GM18870 (cell line): ENCODE data around the gene SLC22A23.

ENCODE experiments used
- ATAC-seq: cut with Tn5 transposase; IDR thresholded peaks from one replicate; pipeline ENCODE4 v1.9.1; 2021; ENCODE audit warnings: moderate library complexity; ENCODE audit not compliant: unreplicated experiment

SLC22A23 gene

DNA sequence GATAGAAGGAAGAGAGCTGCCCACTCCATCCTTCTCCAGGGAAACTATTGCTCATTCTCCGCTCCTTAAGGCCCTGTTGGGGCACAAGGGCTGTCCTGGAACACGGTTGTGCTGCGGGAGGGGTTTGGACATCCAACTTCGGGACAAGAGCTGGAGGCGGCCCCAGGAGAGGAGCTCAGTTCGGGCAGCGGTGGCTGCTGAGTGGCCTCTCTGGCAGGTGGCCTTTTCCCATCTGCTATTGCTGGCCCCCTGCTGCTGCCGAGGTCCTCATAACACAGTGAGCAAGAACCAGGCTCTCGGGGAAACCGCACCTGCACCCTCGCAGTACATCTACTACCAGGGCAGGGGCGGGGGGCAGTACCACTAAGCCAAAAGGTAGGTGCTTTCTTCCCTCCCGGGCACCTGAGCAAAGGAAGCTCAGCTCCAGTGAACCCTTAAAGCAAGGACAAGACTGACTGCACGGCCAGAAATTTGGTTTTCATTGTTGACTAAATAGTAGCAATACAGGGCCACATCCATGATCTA, 134.4 kb downstream of the SLC22A23 start:
- no peak for ATAC-seq

DNA sequence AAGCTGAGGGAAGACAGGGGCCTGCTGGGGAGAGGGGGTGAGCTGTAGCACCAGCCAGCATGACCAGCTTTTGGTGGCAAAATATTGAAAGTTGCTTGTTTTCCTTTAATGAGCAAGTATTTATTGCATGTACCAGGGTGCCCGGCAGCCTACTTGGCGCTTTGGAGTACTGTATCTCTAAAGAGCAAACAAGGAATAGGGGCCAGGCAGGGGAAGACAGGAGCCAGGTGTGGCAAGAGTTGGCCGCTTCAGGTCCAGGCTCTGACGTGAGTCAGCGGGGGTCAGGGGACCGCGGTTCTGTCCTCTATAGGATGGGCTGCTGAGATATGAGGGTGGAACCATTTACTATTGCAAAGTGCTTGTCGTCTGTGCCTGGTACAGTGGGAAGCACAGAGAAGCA, 135.0 kb downstream of the SLC22A23 start:
- ATAC-seq: no peak

DNA sequence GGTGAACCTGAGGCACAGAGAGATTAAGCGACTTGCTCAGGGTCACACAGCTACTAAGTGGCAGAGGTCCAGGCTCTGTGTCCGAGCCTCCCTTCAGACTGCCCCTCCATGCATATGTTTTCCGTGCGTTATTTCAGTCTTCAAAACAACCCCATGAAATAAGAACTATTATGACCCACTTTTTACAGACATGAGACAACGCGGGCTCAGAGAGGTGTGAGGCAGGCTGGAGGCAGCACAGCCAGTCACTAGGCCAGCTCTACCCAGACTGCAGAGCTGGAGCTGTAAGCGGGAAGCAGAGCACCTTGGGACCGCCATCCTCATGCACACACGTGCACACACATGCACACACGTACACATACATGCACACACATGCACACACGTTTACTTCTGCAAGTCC, 135.8 kb downstream of the SLC22A23 start:
- ATAC-seq: no peak

DNA sequence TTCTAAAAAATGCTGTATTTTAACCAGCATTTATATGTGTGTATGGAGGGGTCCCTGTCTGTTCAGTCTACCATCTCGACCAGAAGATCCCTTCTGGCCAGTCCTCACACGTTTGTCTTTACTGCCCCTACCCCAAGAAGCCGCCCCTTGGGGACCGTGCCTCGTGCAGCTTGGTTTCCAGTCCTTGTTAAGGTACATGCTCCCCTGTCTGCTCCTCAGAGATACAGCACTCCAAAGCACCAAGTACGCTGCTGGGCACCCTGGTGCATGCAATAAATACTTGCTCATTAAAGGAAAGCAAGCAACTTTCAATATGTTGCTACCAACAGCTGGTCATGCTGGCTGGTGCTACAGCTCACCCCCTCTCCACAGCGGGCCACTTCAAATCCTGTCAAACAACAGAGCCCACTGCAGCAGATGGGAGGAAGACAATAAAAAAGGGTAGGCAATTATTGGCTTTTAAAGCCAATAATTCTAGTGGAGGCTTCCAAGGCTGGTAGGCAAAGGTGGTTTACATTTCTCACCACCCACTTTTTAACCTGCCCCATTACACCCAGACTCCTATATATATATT, 136.5 kb downstream of the SLC22A23 start:
- no peak for ATAC-seq

DNA sequence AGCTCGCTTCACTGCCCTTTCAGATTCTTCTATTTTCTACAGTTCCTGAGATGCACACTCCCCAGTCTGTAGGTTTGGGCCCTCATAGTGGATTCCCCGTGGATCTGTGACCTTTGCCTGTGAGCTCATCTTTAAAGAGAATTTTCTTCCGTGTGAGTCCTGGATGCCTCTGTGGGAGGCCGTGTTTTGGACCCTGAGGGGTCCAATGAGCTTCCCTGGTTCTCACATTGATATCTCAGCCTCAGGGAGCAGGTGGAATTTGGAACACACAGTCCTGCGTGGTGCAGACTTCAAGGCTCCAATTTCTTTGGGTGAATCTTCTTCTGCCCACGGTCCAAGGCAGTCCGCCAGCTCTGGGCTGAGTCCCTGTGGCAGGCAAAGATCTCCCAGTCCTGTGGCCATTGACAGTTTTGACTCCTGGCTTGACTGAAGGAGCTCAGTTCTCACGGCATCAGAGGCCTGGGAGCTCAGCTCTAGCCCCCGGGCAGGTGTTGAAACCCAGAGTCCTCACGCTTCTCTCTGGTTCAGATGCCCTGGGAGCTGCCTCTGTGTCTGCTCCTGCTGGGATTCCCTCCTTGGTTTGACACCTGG, 137.1 kb downstream of the SLC22A23 start:
- ATAC-seq: no peak

DNA sequence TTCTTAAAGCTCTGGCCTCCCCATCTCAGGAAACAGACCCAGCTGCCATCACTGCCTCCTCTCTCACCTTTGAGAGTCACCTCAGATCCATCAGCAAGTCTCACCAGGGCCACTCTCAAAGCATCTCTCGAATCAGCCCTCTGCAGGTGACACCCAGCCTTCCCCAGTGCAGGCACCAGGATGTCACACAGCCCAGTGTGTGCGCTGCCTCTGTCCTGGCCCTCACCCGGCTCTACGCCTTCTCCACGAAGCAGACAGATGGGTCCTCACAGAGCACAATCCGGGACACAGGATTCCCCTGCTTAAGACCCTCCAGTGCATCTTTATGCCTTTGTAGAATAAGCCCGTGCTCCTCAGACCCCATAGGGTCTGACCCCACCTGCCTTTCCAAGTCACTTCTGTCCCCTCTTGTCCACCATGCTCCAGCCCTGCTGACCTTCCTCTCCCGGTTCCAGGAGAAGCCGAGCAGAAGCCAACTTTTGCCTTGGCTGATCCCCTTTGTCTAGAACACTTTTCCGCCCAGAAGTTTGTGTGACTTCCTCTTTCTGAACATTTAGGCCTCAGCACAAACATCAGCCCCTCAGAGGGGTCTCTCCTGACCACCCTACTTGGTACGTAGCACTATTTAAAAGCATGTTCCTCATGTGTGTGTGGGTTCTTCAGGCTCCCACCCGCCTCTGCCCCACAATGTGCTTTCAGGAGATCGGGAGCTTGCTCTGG, 137.9 kb downstream of the SLC22A23 start:
- ATAC-seq: no peak

DNA sequence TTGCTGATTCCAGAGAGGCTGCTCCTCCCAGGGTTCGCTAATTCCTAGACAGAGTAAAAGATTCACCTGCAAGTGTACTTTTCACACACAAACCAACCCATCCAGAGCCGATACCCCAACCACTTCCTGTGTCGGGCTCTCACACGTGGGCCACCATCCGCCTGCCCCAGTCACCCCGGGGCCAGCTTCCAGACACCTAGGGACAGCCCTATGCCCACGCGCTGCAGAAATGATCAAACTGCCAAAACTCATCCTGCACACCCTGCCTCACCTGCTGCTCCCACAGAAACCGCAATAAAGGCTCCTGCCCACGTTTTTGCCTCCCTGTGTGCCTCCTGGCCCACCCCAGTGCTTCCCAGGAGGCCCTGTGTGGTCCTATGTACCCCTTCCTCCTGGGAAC, 138.6 kb downstream of the SLC22A23 start:
- no peak for ATAC-seq

DNA sequence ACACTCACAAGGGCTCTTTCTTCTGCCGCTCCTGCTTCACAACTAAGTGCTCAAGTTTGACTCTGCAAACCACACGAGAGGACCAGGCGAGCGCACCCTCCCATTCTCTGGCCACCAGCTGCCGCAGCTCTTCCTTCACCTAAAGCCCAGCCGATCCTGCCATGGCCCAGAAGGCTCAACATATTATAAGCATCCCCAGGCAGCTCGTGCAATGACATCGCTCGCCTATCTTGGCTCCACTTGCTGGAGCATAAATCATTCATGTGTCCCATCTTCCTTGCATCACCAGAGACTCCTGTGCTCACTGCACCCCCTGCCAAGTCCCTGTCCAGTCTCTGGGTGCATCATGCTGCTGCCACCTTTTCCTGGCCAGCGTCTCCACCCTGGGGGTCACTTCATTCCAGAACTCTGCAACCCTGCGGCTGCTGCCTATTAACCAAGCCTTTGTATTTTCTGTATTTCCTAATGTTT, 139.1 kb downstream of the SLC22A23 start:
- ATAC-seq: no peak

DNA sequence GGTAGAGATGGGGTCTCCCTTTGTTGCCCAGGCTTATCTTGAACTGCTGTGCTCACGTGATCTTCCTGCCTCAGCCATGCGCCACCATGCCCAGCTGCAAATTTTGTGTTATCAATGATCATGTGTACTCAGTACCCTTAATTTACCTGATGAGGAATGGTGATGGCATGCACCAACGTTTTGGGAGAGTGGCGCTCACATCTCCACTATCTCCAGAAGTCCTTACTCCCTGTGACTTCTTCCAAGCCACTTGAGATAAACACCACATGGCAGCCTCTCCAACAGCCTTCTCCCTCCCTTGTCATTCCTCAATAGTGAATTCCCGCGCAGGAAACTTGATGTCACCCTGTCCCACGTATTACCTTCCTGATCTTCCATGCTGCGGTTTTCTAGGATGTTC, 140.0 kb downstream of the SLC22A23 start:
- ATAC-seq: no peak

DNA sequence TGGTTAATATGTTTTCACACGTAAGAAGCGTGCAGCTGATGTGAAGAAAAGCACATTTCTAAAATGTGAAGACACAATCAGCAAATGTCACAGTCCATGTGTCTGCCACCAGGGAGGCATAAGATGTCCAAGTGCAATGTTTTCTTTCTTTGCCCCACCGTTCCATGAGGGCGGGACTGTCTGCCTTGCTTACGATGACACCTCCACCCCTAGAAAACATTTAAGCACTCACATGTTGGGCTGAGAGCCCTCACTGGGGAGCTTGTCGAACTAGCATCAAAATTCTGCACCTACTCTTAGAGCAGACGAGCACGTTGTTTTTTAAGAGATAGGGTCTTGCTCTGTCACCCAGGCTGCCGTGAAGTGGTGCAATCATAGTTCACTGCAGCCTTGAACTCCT, 140.5 kb downstream of the SLC22A23 start:
- ATAC-seq: no peak

DNA sequence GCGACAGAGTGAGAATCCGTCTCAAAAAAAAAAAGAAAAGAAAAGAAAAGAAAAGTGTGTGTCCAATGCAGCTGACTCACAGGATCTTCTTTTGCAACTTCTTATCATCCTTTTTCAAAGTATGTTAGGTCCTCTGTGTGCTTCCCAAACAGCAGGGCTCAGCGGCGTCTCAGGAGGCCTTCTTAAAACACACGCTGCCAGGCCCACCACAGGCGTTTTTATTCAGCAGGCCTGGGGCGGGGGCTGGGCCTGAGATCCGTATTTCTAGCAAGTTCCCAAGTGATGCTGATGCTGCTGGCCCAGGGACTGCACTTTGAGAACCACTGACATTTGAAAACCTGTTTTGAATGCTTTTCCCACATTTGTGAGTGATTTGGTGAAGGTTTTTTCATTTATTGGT, 141.0 kb downstream of the SLC22A23 start:
- no peak for ATAC-seq

DNA sequence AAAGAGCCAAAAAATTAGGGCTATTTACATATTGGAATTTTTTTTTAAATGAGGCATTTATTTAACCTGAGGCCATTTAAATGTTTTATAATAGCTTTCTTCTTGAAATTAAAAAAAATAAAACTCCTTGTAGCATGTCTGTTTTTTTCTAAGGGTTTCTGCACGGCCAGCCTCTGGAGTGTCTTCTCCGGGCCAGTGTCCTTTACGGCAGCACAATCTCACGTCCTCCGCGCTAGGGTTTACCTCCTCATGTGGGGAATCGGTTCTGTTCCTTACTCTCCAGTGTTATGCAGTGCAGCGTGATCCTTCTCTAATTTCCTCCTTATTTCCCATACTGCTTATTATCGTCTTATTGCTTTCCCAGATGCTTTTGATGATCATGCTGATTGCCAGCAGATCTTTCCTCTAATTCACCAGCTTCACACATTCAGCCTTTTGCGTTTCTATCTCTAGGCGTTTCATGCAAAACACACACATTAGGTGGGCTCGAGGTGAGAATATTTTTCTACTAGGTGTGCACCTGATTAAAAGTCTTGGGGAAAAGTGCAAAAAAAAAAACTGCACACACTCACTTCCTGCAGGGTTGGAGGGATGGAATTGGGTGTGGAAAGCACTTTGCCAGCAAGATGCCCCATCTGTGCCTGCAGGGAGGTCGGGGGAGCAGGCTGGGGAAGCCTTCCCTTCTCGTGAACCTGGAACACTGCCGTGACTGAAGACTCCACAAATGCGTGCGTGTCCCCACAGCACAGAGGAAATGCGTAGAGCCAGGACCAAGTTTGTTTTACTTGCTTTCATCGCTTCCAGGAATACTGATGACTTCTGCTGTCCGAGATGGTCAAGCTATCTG, 142.0 kb downstream of the SLC22A23 start:
- no peak for ATAC-seq

DNA sequence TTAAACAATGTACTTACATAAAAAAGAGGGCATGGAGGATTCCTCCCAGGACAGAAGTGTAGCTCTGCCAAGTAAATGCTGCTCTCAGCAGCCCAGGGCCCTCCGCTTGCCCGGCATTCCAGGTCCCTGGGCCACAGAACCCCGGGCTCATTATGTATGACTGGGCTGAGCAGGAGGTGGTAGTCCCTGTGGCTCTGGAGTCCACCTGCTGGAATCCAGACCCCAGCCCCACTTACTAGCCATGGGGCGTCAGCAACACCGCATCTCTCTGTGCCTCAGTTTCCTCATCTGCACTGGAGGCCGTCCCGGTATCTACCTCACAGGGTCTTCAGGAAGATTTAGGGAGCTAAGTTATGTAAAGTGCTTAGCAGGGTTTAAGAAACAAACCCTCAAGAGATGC, 142.7 kb downstream of the SLC22A23 start:
- no peak for ATAC-seq

DNA sequence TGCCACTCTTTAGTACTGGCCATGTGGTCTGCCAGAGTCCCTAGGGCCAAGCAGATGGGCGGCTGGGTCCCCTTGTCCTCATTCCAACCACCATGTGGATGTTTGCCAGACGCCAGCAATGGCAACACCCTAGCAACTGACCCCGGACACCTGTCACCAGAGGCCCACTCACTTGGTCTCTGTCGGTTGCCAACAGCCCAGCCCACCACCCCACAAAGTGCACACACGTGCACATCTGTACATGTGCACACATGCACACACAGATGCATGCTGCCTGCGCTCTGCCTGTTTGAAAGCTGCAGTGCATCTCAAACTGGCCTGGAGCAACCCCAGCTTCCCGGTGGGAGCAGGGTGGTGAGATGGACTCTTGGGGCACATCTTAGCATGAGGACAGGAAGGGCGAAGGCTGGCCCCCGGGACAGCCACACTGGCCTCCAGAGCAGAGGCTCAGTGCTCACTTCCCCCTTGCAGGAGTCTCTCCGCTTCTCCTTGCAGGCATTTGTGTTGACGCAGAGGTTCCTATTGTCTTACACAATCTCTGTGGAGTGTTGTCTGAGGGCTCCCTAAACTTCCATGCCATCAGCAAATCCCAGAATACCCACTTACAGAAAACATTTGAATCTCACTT, 144.1 kb downstream of the SLC22A23 start:
- no peak for ATAC-seq

DNA sequence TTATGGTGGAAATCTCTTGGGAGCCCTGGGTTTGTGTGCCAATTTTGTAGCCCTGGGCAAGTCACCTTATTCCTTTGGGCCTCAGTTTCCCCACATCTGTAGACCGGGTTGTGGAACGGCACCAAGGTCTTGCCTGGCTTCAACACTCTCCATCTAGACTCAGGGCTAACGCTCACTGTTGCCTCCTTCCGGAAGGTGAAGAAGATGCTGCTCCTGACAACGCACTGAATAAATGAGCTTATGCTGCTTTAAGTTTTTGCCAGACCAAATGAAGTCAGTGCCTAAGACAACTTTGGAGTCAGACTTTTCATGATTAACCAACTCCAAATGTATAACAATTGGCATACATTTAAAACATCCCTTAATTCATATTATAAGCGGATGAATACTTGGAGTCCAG, 145.0 kb downstream of the SLC22A23 start:
- no peak for ATAC-seq

DNA sequence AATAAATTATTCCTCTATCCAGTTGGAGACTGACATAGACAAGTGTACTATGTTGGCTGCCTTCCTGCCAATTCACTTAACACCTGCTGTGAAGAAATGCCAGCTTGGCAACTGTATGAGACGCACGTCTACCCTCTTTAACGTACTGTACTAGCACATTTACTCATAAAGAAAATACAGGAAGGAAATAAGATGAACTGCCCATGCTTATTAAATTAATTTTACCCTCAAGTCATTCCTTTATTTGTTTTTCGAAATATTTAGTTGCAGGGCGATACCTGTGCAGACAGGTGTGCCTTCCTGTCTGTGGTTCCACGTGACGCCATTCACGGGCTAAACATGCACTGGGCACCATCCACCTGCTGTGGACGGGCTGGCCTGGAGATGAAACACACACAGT, 146.1 kb downstream of the SLC22A23 start:
- ATAC-seq: no peak

DNA sequence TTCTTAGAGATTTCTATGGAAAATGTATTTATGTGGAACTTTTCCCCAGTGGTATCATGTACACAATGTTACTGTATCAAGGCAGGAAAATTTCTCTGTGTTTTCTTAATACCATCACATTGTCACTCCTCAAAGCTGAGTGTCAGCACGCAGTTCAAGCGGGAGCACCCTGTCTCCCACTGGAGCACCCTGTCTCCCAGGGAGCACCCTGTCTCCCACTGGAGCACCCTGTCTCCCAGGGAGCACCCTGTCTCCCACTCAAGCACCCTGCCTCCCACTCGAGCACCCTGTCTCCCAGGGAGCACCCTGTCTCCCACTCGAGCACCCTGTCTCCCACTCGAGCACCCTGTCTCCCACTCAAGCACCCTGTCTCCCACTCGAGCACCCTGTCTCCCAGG, 146.8 kb downstream of the SLC22A23 start:
- no peak for ATAC-seq

DNA sequence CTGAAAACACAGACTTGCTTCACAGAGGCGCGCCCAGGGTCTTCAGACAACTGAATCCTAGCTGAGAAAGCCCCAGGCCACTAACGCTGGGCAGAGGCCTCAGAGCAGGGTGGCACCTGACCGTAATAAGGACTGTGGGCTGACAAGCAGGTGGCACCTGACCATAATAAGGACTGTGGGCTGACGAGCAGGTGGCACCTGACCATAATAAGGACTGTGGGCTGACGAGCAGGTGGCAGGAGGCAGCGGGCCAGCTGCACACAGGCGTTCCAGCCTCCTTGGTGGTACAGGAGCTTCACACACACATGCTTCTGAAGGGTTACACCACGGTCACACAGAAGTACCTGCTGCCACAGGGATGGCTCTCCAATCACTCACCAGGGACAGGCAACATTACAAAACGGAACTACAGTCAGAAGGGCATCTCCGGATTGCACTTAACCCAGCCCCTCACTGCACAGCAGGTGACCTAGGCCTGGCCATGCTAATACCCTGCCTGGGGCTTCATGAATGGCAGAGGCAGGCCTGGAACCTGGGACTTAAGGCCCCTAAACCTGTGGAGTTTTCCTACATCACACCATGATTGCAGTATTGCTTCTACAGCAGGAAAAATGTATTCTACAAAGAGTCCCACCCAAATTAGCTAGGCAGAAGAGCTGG, 147.3 kb downstream of the SLC22A23 start:
- ATAC-seq: no peak

DNA sequence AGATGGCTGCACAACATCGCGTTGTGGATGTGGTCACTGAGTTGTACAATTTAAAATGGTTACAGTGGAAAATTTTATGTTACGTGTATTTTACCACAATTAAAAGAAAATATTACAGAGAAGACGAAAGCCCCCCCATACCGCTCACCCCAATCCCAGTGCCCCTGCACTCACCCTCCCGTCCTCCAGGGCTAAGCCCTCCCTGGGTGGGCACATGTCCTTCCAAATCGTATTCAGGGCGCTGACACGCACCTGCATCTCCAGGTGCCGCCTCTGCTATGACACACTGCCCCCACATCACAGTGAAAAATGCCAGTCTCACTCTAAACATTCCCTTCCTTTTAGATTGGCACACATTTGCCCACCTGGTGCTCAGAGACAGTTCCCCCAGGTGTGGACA, 148.7 kb downstream of the SLC22A23 start:
- ATAC-seq: no peak

DNA sequence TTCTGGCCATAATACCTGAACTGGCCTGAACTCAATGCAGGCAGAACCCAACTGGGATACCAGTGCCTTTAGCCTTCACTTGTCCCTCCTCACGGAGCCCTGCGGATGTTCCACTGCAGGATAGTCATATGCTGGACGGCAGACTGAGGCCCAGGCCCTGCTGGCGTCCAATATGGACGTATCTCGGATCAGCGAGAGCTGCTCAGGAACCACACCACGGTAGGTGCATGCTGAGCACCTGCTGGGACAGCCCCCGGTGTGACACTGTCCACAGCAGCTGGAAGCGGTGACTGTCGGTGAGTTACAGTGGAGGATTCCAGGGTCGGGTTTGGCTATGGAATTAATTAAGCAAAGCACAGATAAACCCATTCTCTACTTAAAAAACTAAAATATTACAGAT, 149.4 kb downstream of the SLC22A23 start:
- ATAC-seq: no peak
